ENCODE measurements around the gene PA2G4.

Gene PA2G4

GRCh38 chr12:56122637-56123036 is 18.3 kb downstream of the PA2G4 start:
- DNase-seq (ENCODE audit: extremely low read depth in 1 of 2, low read depth in 1 of 2) = no peak

DNA sequence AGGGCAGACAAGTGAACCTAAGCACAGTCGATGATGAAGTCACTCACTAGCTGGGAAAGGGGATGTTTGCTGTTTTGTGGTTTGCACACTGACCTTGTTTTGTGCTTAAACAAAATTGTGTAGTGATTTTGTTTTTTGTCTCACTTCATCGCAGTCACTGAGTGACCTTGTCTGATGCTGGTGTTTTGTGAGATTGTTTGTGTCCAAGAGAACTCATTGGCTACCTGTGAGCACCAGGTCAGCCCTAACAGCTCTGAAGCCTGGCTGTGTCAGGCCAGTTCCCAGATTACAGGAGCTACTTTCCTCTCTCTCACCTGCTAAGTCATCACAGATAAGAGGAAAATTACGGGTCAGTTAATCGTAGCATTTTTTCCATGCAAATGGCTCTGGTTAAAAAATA is 19.8 kb downstream of the PA2G4 start:
- DNase-seq (ENCODE audit: extremely low read depth in 1 of 2, low read depth in 1 of 2) = no peak

- no peak for DNase-seq (ENCODE audit: extremely low read depth in 1 of 2, low read depth in 1 of 2)
Observed at GRCh38 chr12:56126732-56127239, 22.4 kb downstream of the PA2G4 start.

DNA sequence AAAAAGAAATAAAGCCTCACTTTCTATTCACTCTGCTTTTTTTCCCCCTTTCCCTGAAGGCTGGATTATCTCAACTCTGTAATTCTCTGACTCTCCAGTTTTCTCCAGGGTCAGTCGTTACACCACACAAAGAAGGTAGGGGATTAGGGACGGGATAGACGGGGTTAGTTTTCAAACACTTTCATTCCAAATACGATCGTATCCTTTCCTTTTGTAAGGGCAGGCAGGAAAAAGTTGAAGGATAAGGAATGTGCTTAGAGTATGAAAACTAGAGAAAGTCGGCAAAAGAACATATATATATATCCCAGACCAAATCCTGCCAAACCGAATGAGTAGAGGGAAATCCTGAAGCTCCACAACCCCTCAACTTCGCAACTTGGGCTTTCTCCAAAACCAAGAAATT is 23.1 kb downstream of the PA2G4 start:
- no peak for DNase-seq (ENCODE audit: extremely low read depth in 1 of 2, low read depth in 1 of 2)

DNA sequence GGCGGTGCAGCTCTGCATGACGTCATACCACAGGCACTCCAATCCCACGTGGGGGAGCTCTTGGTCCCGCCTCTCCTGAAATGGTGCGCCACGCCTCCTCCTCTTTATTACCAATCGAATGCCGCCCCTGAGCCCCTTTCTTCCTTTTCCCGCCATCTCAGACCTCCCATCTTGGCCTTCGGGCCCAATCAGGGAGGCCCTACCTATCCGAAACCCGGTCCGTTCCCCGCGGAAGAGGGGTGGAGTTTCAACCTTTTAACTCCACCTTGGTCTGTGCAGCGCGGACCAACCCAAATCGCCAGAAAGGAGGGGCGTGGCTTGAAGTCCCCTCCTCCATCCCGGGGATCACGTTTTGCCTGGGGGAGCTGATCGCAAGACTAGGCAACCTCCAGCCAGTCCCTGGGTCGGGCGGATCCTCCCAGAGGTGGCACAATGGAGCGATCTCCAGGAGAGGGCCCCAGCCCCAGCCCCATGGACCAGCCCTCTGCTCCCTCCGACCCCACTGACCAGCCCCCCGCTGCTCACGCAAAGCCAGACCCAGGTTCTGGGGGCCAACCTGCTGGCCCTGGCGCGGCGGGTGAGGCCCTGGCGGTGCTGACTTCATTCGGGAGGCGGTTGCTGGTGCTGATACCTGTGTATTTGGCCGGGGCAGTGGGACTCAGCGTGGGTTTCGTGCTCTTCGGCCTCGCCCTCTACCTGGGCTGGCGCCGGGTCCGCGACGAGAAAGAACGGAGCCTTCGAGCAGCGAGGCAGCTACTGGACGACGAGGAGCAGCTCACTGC is 23.7 kb downstream of the PA2G4 start, which contains the start of gene ESYT1:
Gene ESYT1, plus strand, starts transcription at position 380 of the 782 bp plus-strand sequence. Its CDS starts 53 bp downstream, at position 433.
- DNase-seq (ENCODE audit: extremely low read depth in 1 of 2, low read depth in 1 of 2) = peak; percentile 92 to 98

DNA sequence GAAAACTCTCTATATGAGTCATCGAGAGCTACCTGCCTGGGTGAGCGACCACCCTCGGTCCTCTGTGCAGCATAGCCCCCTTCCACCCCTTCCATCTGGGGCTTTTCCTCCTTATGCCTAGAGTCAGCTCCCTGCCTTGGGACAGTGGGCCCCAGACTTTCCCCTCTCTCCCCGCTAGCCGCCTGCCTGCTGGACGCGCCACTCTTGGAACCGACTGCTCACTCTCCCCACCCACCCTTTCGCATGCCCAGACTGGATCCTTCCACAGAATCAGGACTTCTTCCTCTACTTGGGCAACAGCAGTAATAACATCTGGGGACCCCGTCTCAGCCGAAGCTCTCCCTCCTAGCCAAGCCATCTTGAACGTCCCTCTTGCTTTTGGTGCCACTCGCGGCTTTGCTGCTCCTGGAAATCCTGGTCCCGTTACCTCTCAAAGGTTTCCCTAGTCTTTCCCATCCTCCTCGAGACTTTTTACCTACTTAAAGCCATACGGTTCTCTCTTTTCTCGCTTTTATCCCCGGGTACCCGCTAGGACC is 24.4 kb downstream of the PA2G4 start:
- no peak for DNase-seq (ENCODE audit: extremely low read depth in 1 of 2, low read depth in 1 of 2)

- DNase-seq (ENCODE audit: extremely low read depth in 1 of 2, low read depth in 1 of 2) = peak; percentile 73 to 75
Observed at GRCh38 chr12:56129206-56129941, 25.0 kb downstream of the PA2G4 start.

GRCh38 chr12:56129942-56130495 is 25.7 kb downstream of the PA2G4 start:
- no peak for DNase-seq (ENCODE audit: extremely low read depth in 1 of 2, low read depth in 1 of 2)

- no peak for DNase-seq (ENCODE audit: extremely low read depth in 1 of 2, low read depth in 1 of 2)
Observed at GRCh38 chr12:56130876-56131275, 26.5 kb downstream of the PA2G4 start.

GRCh38 chr12:56134897-56135296 is 30.5 kb downstream of the PA2G4 start:
- no peak for DNase-seq (ENCODE audit: extremely low read depth in 1 of 2, low read depth in 1 of 2)

DNA sequence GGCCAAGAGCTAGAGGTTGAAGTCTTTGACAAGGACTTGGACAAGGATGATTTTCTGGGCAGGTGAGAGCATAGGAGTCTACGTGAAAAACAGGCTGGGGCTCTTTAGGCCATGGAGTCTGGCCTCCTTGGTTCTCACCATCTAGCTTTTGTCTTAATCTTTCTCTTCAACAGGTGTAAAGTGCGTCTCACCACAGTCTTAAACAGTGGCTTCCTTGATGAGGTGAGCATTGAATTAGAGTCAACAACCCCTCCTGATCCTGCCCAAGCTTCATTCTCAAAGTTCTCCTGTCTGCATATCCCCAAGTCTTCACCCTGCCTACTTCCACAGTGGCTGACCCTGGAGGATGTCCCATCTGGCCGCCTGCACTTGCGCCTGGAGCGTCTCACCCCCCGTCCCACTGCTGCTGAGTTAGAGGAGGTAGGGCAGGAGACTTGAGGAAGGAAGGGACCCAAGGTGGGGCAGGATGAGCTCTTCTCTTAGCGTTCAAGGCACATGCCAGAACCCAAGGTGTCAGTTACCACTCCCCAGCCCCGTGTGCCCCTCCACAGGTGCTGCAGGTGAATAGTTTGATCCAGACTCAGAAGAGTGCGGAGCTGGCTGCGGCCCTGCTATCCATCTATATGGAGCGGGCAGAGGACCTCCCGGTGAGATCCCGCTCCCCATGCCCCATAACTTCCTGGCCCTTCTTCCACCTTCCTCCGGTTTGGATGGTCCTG is 33.7 kb downstream of the PA2G4 start:
- DNase-seq (ENCODE audit: extremely low read depth in 1 of 2, low read depth in 1 of 2) = no peak

GRCh38 chr12:56141946-56142784 is 37.8 kb downstream of the PA2G4 start:
- DNase-seq (ENCODE audit: extremely low read depth in 1 of 2, low read depth in 1 of 2) = no peak

DNA sequence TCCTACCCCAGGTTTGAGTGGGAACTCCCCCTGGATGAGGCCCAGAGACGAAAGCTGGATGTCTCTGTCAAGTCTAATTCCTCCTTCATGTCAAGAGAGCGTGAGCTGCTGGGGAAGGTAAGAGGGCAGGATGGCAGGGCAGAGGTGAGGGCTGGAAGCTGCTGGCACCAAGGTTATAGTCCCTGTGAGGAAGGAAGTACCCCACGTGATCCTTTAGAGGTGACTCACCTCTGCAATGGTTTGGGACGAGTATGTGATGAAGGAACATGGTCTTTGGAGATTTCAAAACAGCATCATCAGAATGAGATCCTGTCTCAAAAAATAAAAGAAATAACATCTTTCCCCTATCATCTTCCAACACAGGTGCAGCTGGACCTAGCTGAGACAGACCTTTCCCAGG is 38.9 kb downstream of the PA2G4 start:
- no peak for DNase-seq (ENCODE audit: extremely low read depth in 1 of 2, low read depth in 1 of 2)

- no peak for DNase-seq (ENCODE audit: extremely low read depth in 1 of 2, low read depth in 1 of 2)
Observed at GRCh38 chr12:56143870-56144269, 39.5 kb downstream of the PA2G4 start.

GRCh38 chr12:56145217-56145616 is 40.9 kb downstream of the PA2G4 start:
- DNase-seq (ENCODE audit: extremely low read depth in 1 of 2, low read depth in 1 of 2) = no peak

GRCh38 chr12:56146492-56147460 is 42.4 kb downstream of the PA2G4 start:
- no peak for DNase-seq (ENCODE audit: extremely low read depth in 1 of 2, low read depth in 1 of 2)

- no peak for DNase-seq (ENCODE audit: extremely low read depth in 1 of 2, low read depth in 1 of 2)
Observed at GRCh38 chr12:56150563-56150962, 46.2 kb downstream of the PA2G4 start.

- DNase-seq (ENCODE audit: extremely low read depth in 1 of 2, low read depth in 1 of 2) = peak; percentile 45 to 51
Observed at GRCh38 chr12:56151672-56152131, 47.3 kb downstream of the PA2G4 start.

Measured in stimulated activated CD8-positive, alpha-beta memory T cell treated with anti-CD3 and anti-CD28 coated beads, Interleukin-7, amount 100 ng/mL, for 48 hours (primary cell).